Prostate gland (tissue), 2 donors: ENCODE data around the gene HRH2.

Source experiments
- POLR2A ChIP-seq: fragments of 450-650 bp; IDR thresholded peaks from one replicate; pipeline ENCODE4 v1.6.1; 2016; ENCODE audit warnings: antibody characterized with exemption, mild to moderate bottlenecking
- POLR2AphosphoS5 ChIP-seq: sonication (generic); formaldehyde crosslinking; IDR thresholded peaks from one replicate; pipeline ENCODE4 v1.6.1; 2017; ENCODE audit warnings: antibody characterized with exemption
- TF ChIP-seq, protein P1 (sequence below), 4 experiments: fragments of 200-600 bp in 2 of 4; fragments of 450-650 bp in 2 of 4; sonication (generic) in 2 of 4; IDR thresholded peaks; 1 replicate in 3 of 4; 2 replicates in 1 of 4; pipeline ENCODE4 v1.5.1; 2016 to 2019; ENCODE audit warnings: antibody characterized with exemption in 4 of 4, mild to moderate bottlenecking in 2 of 4, moderate library complexity in 2 of 4

- TF ChIP-seq, protein P1, sequence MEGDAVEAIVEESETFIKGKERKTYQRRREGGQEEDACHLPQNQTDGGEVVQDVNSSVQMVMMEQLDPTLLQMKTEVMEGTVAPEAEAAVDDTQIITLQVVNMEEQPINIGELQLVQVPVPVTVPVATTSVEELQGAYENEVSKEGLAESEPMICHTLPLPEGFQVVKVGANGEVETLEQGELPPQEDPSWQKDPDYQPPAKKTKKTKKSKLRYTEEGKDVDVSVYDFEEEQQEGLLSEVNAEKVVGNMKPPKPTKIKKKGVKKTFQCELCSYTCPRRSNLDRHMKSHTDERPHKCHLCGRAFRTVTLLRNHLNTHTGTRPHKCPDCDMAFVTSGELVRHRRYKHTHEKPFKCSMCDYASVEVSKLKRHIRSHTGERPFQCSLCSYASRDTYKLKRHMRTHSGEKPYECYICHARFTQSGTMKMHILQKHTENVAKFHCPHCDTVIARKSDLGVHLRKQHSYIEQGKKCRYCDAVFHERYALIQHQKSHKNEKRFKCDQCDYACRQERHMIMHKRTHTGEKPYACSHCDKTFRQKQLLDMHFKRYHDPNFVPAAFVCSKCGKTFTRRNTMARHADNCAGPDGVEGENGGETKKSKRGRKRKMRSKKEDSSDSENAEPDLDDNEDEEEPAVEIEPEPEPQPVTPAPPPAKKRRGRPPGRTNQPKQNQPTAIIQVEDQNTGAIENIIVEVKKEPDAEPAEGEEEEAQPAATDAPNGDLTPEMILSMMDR (IDR thresholded peaks at IDR 0.05), result no peak
- no peak for TF ChIP-seq POLR2AphosphoS5
- no peak for TF ChIP-seq POLR2A
Measured at GRCh38 chr5:175728885-175729828, 71.3 kb downstream of the HRH2 start.
